K562 (cell line): Measurements from ENCODE around the gene LRRC10B. TPM values are rescaled to one million over a fixed set of nuclear protein-coding genes. Genes with fewer than 3 reads are reported as not detected.

Source experiments
- ATAC-seq: fragments of 200-7000 bp; cut with Tn5 transposase; 3 replicates; pipeline ENCODE4 v1.9.1; 2020; ENCODE audit warnings: moderate library complexity
- BruUV-seq: library from RNA; stranded (reverse); fragments of 400-500 nt; replicated peaks from 2 replicates; lab custom pipeline; 2021; lab: Mats Ljungman, UMichigan
- CTCF ChIA-PET: fragments of 300-600 bp; formaldehyde crosslinking; extraction: SDS; loops from one replicate; lab custom pipeline; 2021; ENCODE audit warnings: low intra/inter-chr PET ratio; lab: Yijun Ruan, JAX
- POLR2A ChIA-PET: fragments of 300-600, 350-650 bp; sonication (Branson Sonifier 250); formaldehyde crosslinking; extraction: SDS; loops from one replicate; lab custom pipeline; 2021; ENCODE audit warnings: antibody characterized with exemption, inconsistent platforms; lab: Yijun Ruan, JAX
- DNase-seq, 4 experiments: peaks; one replicate each; pipeline versions ENCODE4 v3.0.0 to v3.0.0-alpha.2; 2011 to 2018; ENCODE audit warnings: low spot score in 3 of 4, mixed read lengths in 3 of 4; ENCODE audit errors: extremely low read depth in 1 of 4
- FAIRE-seq: peaks from 2 replicates; lab custom pipeline; 2011; peaks lifted over from hg19 to GRCh38; lab: Jason Lieb, UNC
- H2AFZ ChIP-seq: 2 replicates; pipeline ENCODE4 v1.6.0; 2011; ENCODE audit warnings: low read depth, low read length, control low read depth, inconsistent platforms
- H3K27ac ChIP-seq: fragments of 200-600 bp; 3 replicates; pipeline ENCODE4 v1.8.0; 2011; ENCODE audit warnings: low read depth, mild to moderate bottlenecking, control low read depth, inconsistent platforms, low read length, moderate library complexity, mixed read lengths; ENCODE audit errors: extremely low read depth
- H3K27me3 ChIP-seq, 2 experiments: fragments of 300-600 bp in 1 of 2; 2 replicates in 1 of 2; 3 replicates in 1 of 2; pipeline versions ENCODE4 v1.6.0 to v1.8.0; 2011; ENCODE audit warnings: inconsistent platforms in 2 of 2, low read length in 2 of 2, mild to moderate bottlenecking in 1 of 2, mixed read lengths in 1 of 2, moderate library complexity in 1 of 2; ENCODE audit not compliant: control insufficient read depth in 2 of 2, insufficient read depth in 2 of 2
- H3K36me3 ChIP-seq: fragments of 300-600 bp; 3 replicates; pipeline ENCODE4 v1.8.0; 2011; ENCODE audit warnings: mild to moderate bottlenecking, low read length, inconsistent platforms; ENCODE audit not compliant: control insufficient read depth, insufficient read depth
- H3K4me1 ChIP-seq, 2 experiments: fragments of 200-600 bp in 1 of 2; replicated peaks in 1 of 2; 2 replicates in 1 of 2; 3 replicates in 1 of 2; pipeline versions ENCODE4 v1.5.1 to v1.8.0; 2011; ENCODE audit warnings: inconsistent platforms in 2 of 2, low read length in 2 of 2, mild to moderate bottlenecking in 1 of 2, mixed read lengths in 1 of 2, moderate library complexity in 1 of 2; ENCODE audit not compliant: control insufficient read depth in 2 of 2, insufficient read depth in 2 of 2
- H3K4me2 ChIP-seq: 2 replicates; pipeline ENCODE4 v1.6.1; 2011; ENCODE audit warnings: low read length, control low read depth, inconsistent platforms, mixed read lengths; ENCODE audit not compliant: insufficient read depth
- H3K4me3 ChIP-seq: fragments of 200-600 bp; sonication (generic), shearing (Covaris generic); 2 replicates; pipeline ENCODE4 v1.5.1; 2016; ENCODE audit warnings: control low read depth, inconsistent platforms
- H3K79me2 ChIP-seq: fragments of 200-600 bp; 3 replicates; pipeline ENCODE4 v1.8.0; 2011; ENCODE audit warnings: low read length, inconsistent platforms; ENCODE audit not compliant: control insufficient read depth, insufficient read depth
- H3K9ac ChIP-seq, 2 experiments: 2 replicates each; pipeline versions ENCODE4 v1.6.0 to v1.6.1; 2011; ENCODE audit warnings: low read depth in 2 of 2, low read length in 2 of 2, control low read depth in 1 of 2, inconsistent platforms in 1 of 2, mild to moderate bottlenecking in 1 of 2, mixed read lengths in 1 of 2; ENCODE audit not compliant: insufficient read depth in 1 of 2
- H3K9me1 ChIP-seq: one replicate; pipeline ENCODE4 v1.6.0; 2011; ENCODE audit warnings: inconsistent platforms, mild to moderate bottlenecking, low read length, moderate library complexity; ENCODE audit not compliant: control insufficient read depth, insufficient read depth
- H3K9me3 ChIP-seq: replicated peaks from 2 replicates; pipeline ENCODE4 v1.5.1; 2011; ENCODE audit warnings: low read depth, low read length, inconsistent platforms; ENCODE audit not compliant: control insufficient read depth, insufficient read depth
- H4K20me1 ChIP-seq: replicated peaks from 2 replicates; pipeline ENCODE4 v1.6.1; 2011; ENCODE audit warnings: low read length, inconsistent platforms, mixed read lengths; ENCODE audit not compliant: control insufficient read depth, insufficient read depth
- CBX1 ChIP-seq: sonication (generic); IDR thresholded peaks from 2 replicates; pipeline ENCODE4 v1.6.1; 2016; ENCODE audit warnings: antibody characterized with exemption, low read depth, mild to moderate bottlenecking
- DDX20 ChIP-seq: fragments of 450-650 bp; IDR thresholded peaks from 2 replicates; pipeline ENCODE4 v1.6.1; 2016; ENCODE audit warnings: missing genetic modification characterization, low read depth, mild to moderate bottlenecking, missing compliant biosample characterization, moderate library complexity
- EP300 ChIP-seq: IDR thresholded peaks from 2 replicates; pipeline ENCODE4 v1.6.1; 2012; ENCODE audit warnings: low read length, improper control_type of control experiment
- ETS2 ChIP-seq: IDR thresholded peaks from 2 replicates; pipeline ENCODE4 v1.6.1; 2016; ENCODE audit warnings: borderline replicate concordance, missing genetic modification characterization, mild to moderate bottlenecking, moderate library complexity, missing compliant biosample characterization; ENCODE audit not compliant: poor library complexity, severe bottlenecking
- FOXA3 ChIP-seq, 2 experiments: fragments of 450-650 bp in 1 of 2; sonication (generic) in 1 of 2; formaldehyde crosslinking; IDR thresholded peaks in 1 of 2; conservative IDR thresholded peaks in 1 of 2; 2 replicates each; pipeline versions ENCODE4 v1.4.0 to v1.8.0; 2020 to 2022; ENCODE audit warnings: mild to moderate bottlenecking in 2 of 2, missing genetic modification reagents in 1 of 2
- FOXP1 ChIP-seq: sonication (generic); formaldehyde crosslinking; IDR thresholded peaks from 2 replicates; pipeline ENCODE4 v1.8.0; 2022; ENCODE audit warnings: mild to moderate bottlenecking, missing genetic modification reagents
- HDAC2 ChIP-seq: fragments of 450-650 bp; IDR thresholded peaks from 2 replicates; pipeline ENCODE4 v1.6.1; 2016; ENCODE audit warnings: mild to moderate bottlenecking
- MBD1 ChIP-seq: fragments of 250-450 bp; sonication (Bioruptor Pico); IDR thresholded peaks from 2 replicates; pipeline ENCODE4 v1.8.0; 2022; ENCODE audit warnings: inconsistent platforms
- MCM7 ChIP-seq, 2 experiments: fragments of 450-650 bp; IDR thresholded peaks; 2 replicates each; pipeline ENCODE4 v1.6.1; 2016 to 2018
- MLLT1 ChIP-seq, 2 experiments: fragments of 450-650 bp; IDR thresholded peaks; 2 replicates each; pipeline ENCODE4 v1.6.1; 2016
- NFE2L1 ChIP-seq: fragments of 450-650 bp; IDR thresholded peaks from 2 replicates; pipeline ENCODE4 v1.6.1; 2016; ENCODE audit warnings: missing genetic modification characterization, low read depth, mild to moderate bottlenecking, missing compliant biosample characterization, moderate library complexity, borderline replicate concordance
- NR1H2 ChIP-seq: sonication (generic); formaldehyde crosslinking; IDR thresholded peaks from 2 replicates; pipeline ENCODE4 v1.4.0; 2020; ENCODE audit warnings: mild to moderate bottlenecking, missing genetic modification reagents
- PHB2 ChIP-seq: fragments of 450-650 bp; IDR thresholded peaks from 2 replicates; pipeline ENCODE4 v1.6.1; 2017; ENCODE audit warnings: low read depth
- PRMT5 ChIP-seq: sonication (generic); formaldehyde crosslinking; IDR thresholded peaks from 2 replicates; pipeline ENCODE4 v1.5.0; 2020; ENCODE audit warnings: missing genetic modification reagents
- RNF2 ChIP-seq: sonication (generic); IDR thresholded peaks from 2 replicates; pipeline ENCODE4 v1.6.1; 2016
- THRA ChIP-seq: fragments of 450-650 bp; IDR thresholded peaks from 2 replicates; pipeline ENCODE4 v1.6.1; 2017; ENCODE audit warnings: mild to moderate bottlenecking, moderate library complexity
- ZNF277 ChIP-seq: fragments of 250-450 bp; sonication (Bioruptor Pico); IDR thresholded peaks from 2 replicates; pipeline ENCODE4 v1.8.0; 2022; ENCODE audit warnings: inconsistent platforms, mild to moderate bottlenecking, moderate library complexity, borderline replicate concordance
- ZNF764 ChIP-seq: fragments of 250-450 bp; sonication (Bioruptor Pico); IDR thresholded peaks from 2 replicates; pipeline ENCODE4 v1.4.0; 2020; ENCODE audit warnings: low read depth, mild to moderate bottlenecking, moderate library complexity
- WGBS: fragments of 100-300 bp; shearing (Covaris generic); methylation state at CpG from one replicate; pipeline ENCODE4 v1.1.6; 2016; ENCODE audit warnings: low coverage, mixed read lengths; ENCODE audit not compliant: insufficient coverage; ENCODE audit errors: missing lambda C conversion rate; 5-methylcytosine and 5-hydroxymethylcytosine counted together
- in situ Hi-C: fragments of 300-500 bp; cut with MboI; formaldehyde crosslinking; loops from 4 replicates; pipeline ENCODE4 v1.15.0; 2018; ENCODE audit warnings: inconsistent platforms, mixed read lengths
- intact Hi-C: fragments of 100-400 bp; cut with micrococcal nuclease; formaldehyde crosslinking; loops from 2 replicates; pipeline ENCODE4 v1.14.2; 2022
- polyA plus RNA-seq, 8 experiments: library from polyadenylated mRNA; depleted of rRNA in 4 of 8; stranded (reverse) in 5 of 8; unstranded in 3 of 8; fragments of >200 nt; fragmentation: Nextera tagmentation in 2 of 8; fragmentation: Illumina TruSeq in 1 of 8; extraction: Ambion mirVana in 2 of 8; extraction: Trizol in 1 of 8; gene quantifications; 2 replicates each; pipeline versions ENCODE4 v1.2.1 to v1.2.3, GENCODE V29; 2011 to 2014; ENCODE audit warnings: inconsistent platforms in 1 of 8, missing spikeins in 1 of 8
- total RNA-seq, 7 experiments: library from RNA; depleted of rRNA in 6 of 7; stranded (reverse); fragments of >200 nt in 6 of 7; fragmentation: Illumina TruSeq in 2 of 7; extraction: Trizol in 2 of 7; gene quantifications; 2 replicates each; pipeline versions ENCODE4 v1.2.1 to v1.2.3, GENCODE V29; 2011 to 2021; ENCODE audit warnings: low replicate concordance in 1 of 7

The LRRC10B gene
- total and polyA plus RNA-seq, 9 of the 15 experiments (the other 6 are each of a cell fraction or from before 2014, with no cell fraction given), result 0.11 TPM; not detected in 8

GRCh38 chr11:61535998-61536675 lies 27.6 kb downstream of the LRRC10B start:
- Histone ChIP-seq H3K4me2 (no peak overlapping the region), H3K9me1 (no peaks in the 10 kb centered on the region), H3K36me3 (no peaks in the 10 kb centered on the region), H3K79me2 (no peaks in the 10 kb centered on the region), H2AFZ (no peak overlapping the region), H3K4me1 (peaks cover 8 to 30% of the 10 kb centered on the region in 2 experiments), H3K9ac (0 out of 4 replicates have a peak overlapping the region, but pooled peaks of 1 of the 2 experiments have one; percentile 20), H3K4me3 (no peak overlapping the region), H4K20me1 (no peaks in the 10 kb centered on the region; the same call in none of the 2 replicates), H3K27me3 (peaks cover 4 to 39% of the 10 kb centered on the region in 2 experiments; a peak in 3 of 5 replicates), H3K9me3 (no peaks in the 10 kb centered on the region), H3K27ac (no peak overlapping the region)
- 2% methylated on average over 13 of the region's 17 CpGs for WGBS
- no TSS peak for BruUV-seq
- in situ Hi-C loops, result no loop called here
- intact Hi-C loops, result no loop called here
- no peak for DNase-seq
- FAIRE-seq, result no peak
- ChIA-PET CTCF (no interaction called here), POLR2A (no interaction called here)
- no peak for ATAC-seq
- TF ChIP-seq NFE2L1 (no peak), NR1H2 (no peak), PRMT5 (no peak), DDX20 (no peak), ZNF277 (CRISPR knock-in tag) (no peak), ETS2 (no peak), HDAC2 (no peak), THRA (no peak), PHB2 (no peak), FOXP1 (CRISPR knock-in tag) (no peak), EP300 (no peak), MLLT1 (IDR thresholded peaks at IDR 0.05) (no peak), CBX1 (no peak), ZNF764 (CRISPR knock-in tag) (no peak), FOXA3 (CRISPR knock-in tag; conservative IDR thresholded peaks at IDR 0.05 in 1 of 2, IDR thresholded peaks at IDR 0.05 in 1 of 2) (no peak), RNF2 (no peak), MBD1 (CRISPR knock-in tag) (no peak), MCM7 (IDR thresholded peaks at IDR 0.05) (no peak)
